DMS153 (cell line): ENCODE results near the gene ZFP36L1.
"Not testable (repeated sequence)": the region's sequence is repeated elsewhere in the genome, so short reads cannot be mapped to it uniquely, and the experiment has no call there.

Experiments used
- DNase-seq: peaks from one replicate; lab custom pipeline; 2025; lab: John Stamatoyannopoulos, UW

Gene ZFP36L1

GRCh38 chr14:68784226-68784910 lies 8.5 kb downstream of the ZFP36L1 start:
- no peak for DNase-seq

- no peak for DNase-seq
Measured at GRCh38 chr14:68783408-68784225, 9.2 kb downstream of the ZFP36L1 start.

- no peak for DNase-seq
Measured at GRCh38 chr14:68782091-68782981, 10.5 kb downstream of the ZFP36L1 start.

- DNase-seq, result no peak
Measured at GRCh38 chr14:68781161-68782021, 11.5 kb downstream of the ZFP36L1 start.

GRCh38 chr14:68780358-68781160 lies 12.3 kb downstream of the ZFP36L1 start:
- DNase-seq, result no peak

- DNase-seq, result no peak
Measured at GRCh38 chr14:68779761-68780323, 13.0 kb downstream of the ZFP36L1 start.

- no peak for DNase-seq
Measured at GRCh38 chr14:68777644-68778043, 15.2 kb downstream of the ZFP36L1 start.

- no peak for DNase-seq
Measured at GRCh38 chr14:68775614-68776126, 17.2 kb downstream of the ZFP36L1 start.

GRCh38 chr14:68774771-68775613 lies 17.9 kb downstream of the ZFP36L1 start:
- DNase-seq, result no peak

GRCh38 chr14:68772761-68773381 lies 20.0 kb downstream of the ZFP36L1 start:
- DNase-seq, result no peak

GRCh38 chr14:68771631-68772030 lies 21.2 kb downstream of the ZFP36L1 start:
- DNase-seq, result no peak

GRCh38 chr14:68770553-68771286 lies 22.1 kb downstream of the ZFP36L1 start:
- DNase-seq, result no peak

GRCh38 chr14:68770051-68770450 lies 22.8 kb downstream of the ZFP36L1 start:
- no peak for DNase-seq

GRCh38 chr14:68768316-68768715 lies 24.6 kb downstream of the ZFP36L1 start:
- no peak for DNase-seq

GRCh38 chr14:68767248-68767645 lies 25.6 kb downstream of the ZFP36L1 start:
- no peak for DNase-seq

- DNase-seq, result no peak
Measured at GRCh38 chr14:68766299-68767247, 26.3 kb downstream of the ZFP36L1 start.

- DNase-seq, result not testable (repeated sequence)
Measured at GRCh38 chr14:68763843-68764242, 29.0 kb downstream of the ZFP36L1 start.
